ENCODE measurements around the gene CAMK2A. TPM values are rescaled to one million over a fixed set of nuclear protein-coding genes. Genes with fewer than 3 reads are reported as not detected.
A peak's percentile ranks its signal among the peaks of the same experiment; 100 is the strongest.

Gene CAMK2A
- total and polyA plus RNA-seq, 11 donors: 3.2 to 26.0 (median 15.2) TPM

- TF ChIP-seq POLR2A (IDR thresholded peaks at IDR 0.05) (no peak), CTCF (IDR thresholded peaks at IDR 0.05) (no peak)
- Histone ChIP-seq H3K9me3 (no peaks in the 10 kb centered on the region), H3K27ac (no peak overlapping the region), H3K4me3 (no peak overlapping the region), H3K27me3 (peaks cover 0 to 6% (median 0%) of the 10 kb centered on the region in 9 donors), H3K4me1 (peaks cover 0 to 6% (median 0%) of the 10 kb centered on the region in 12 donors), H3K36me3 (no peaks in the 10 kb centered on the region)
- intact Hi-C loops (cut with DNase I): no loop called here
- DNase-seq (no peak), ATAC-seq (no peak)
- WGBS, 4 donors: 87 to 90% (median 90%) methylated on average over 13 of the region's 13 CpGs
These were observed 2.1 kb upstream of the CAMK2A start for GRCh38 chr5:150291388-150292385.

- Histone ChIP-seq H3K27ac (no peak overlapping the region), H3K36me3 (no peaks in the 10 kb centered on the region), H3K4me1 (no peaks in the 10 kb centered on the region), H3K27me3 (peaks cover 0 to 6% (median 0%) of the 10 kb centered on the region in 9 donors), H3K4me3 (no peak overlapping the region), H3K9me3 (no peaks in the 10 kb centered on the region)
- no peak for ATAC-seq
- WGBS, 4 donors: 53 to 64% (median 59%) methylated on average over 6 of the region's 6 CpGs
- TF ChIP-seq CTCF (IDR thresholded peaks at IDR 0.05) (no peak), POLR2A (IDR thresholded peaks at IDR 0.05) (no peak)
- intact Hi-C loops (cut with DNase I): no loop called here
- DNase-seq: no peak
These were observed 782 bp downstream of the CAMK2A start for GRCh38 chr5:150288791-150289190.

GRCh38 chr5:150288361-150288760, 1.2 kb downstream of the CAMK2A start:
- ATAC-seq: no peak
- H3K27me3 ChIP-seq: peaks cover 0 to 6% (median 0%) of the 10 kb centered on the region in 9 donors
- no peak for TF ChIP-seq CTCF (IDR thresholded peaks at IDR 0.05)
- no peak for TF ChIP-seq POLR2A (IDR thresholded peaks at IDR 0.05)
- no peak overlapping the region for H3K4me3 ChIP-seq
- H3K4me1 ChIP-seq: no peaks in the 10 kb centered on the region
- WGBS, 4 donors: 87 to 92% (median 90%) methylated on average over 4 of the region's 4 CpGs
- no peak for DNase-seq
- no peaks in the 10 kb centered on the region for H3K36me3 ChIP-seq
- no peak overlapping the region for H3K27ac ChIP-seq
- no peaks in the 10 kb centered on the region for H3K9me3 ChIP-seq
- intact Hi-C loops (cut with DNase I): no loop called here

GRCh38 chr5:150286820-150287219, 2.8 kb downstream of the CAMK2A start:
- TF ChIP-seq POLR2A (IDR thresholded peaks at IDR 0.05) (no peak), CTCF (IDR thresholded peaks at IDR 0.05) (peak in 7 of 12 donors; percentile 5 to 23 (median 14))
- Histone ChIP-seq H3K4me1 (no peaks in the 10 kb centered on the region), H3K27ac (no peak overlapping the region), H3K4me3 (no peak overlapping the region), H3K36me3 (no peaks in the 10 kb centered on the region), H3K9me3 (no peaks in the 10 kb centered on the region), H3K27me3 (peaks cover 0 to 6% (median 0%) of the 10 kb centered on the region in 9 donors)
- 60 to 82% (median 71%) methylated on average over 3 to 5 of the region's 5 CpGs for WGBS, 4 donors
- intact Hi-C loops (cut with DNase I): no loop called here
- DNase-seq: no peak
- peak in 2 of 4 donors; percentile 33 to 41 for ATAC-seq
